ENCODE measurements around the gene PIK3CD.

Gene PIK3CD

GRCh38 chr1:9764550-9764949, 113.0 kb downstream of the PIK3CD start:
- in situ Hi-C loops (cut with MboI; ENCODE audit: low sequenced_read_pairs): no loop called here

GRCh38 chr1:9766759-9767442, 115.4 kb downstream of the PIK3CD start:
- in situ Hi-C loops (cut with MboI; ENCODE audit: low sequenced_read_pairs): no loop called here

GRCh38 chr1:9767964-9768668, 116.6 kb downstream of the PIK3CD start:
- in situ Hi-C loops (cut with MboI; ENCODE audit: low sequenced_read_pairs): no loop called here

GRCh38 chr1:9768983-9769382, 117.5 kb downstream of the PIK3CD start:
- in situ Hi-C loops (cut with MboI; ENCODE audit: low sequenced_read_pairs): no loop called here

- in situ Hi-C loops (cut with MboI; ENCODE audit: low sequenced_read_pairs): no loop called here
Observed at GRCh38 chr1:9770298-9770697, 118.8 kb downstream of the PIK3CD start.

DNA sequence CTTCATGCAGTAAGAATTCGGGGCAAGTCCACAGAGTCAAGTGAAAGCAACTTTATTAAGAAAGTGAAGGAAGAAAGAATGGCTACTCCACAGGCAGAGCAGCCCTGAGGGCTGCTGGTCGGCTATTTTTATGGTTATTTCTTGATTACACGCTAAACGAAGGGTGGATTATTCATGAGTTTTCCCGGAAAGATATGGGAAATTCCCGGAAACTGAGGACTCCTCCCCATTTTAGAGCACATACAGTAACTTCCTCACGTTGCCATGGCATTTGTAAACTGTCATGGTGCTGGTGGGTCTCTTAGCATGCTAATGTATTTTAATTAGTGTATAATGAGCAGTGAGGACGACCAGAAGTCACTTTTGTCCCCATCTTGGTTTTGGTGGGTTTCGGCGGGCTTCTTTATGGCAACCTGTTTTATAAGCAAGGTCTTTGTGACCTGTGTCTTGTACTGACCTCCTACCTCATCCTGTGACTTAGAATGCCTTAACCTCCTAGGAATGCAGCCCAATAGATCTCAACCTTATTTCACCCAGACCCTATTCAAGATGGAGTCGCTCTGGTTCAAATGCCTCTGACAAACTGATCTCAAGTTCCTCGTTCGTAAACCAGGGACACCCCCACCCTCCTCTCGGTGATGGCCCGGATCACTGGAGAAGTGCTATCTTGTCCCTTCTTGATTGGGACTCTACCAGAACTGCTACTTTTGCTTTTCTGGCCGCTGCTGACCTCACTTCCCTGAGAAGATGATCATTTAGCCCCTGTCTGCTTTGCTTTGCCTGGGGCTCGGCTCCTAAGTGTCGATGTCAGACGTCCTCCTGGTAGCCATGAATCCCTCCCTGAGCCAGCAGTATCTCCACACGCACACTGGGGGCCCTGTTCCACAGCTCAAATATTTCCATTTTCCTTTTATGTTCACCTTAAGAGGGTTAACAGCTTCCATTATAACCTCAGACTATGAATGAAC, 123.5 kb downstream of the PIK3CD start:
- in situ Hi-C loops (cut with MboI; ENCODE audit: low sequenced_read_pairs): no loop called here

- in situ Hi-C loops (cut with MboI; ENCODE audit: low sequenced_read_pairs): no loop called here
Observed at GRCh38 chr1:9776685-9777084, 125.2 kb downstream of the PIK3CD start.
